IPS-18a (cell line): ENCODE measurements around the gene SLC31A1.

Experiments
- H3K27ac ChIP-seq: one replicate; pipeline ENCODE4 v1.5.1; 2013; ENCODE audit warnings: low read length
- H3K27me3 ChIP-seq: one replicate; pipeline ENCODE4 v1.6.1; 2013; ENCODE audit warnings: mild to moderate bottlenecking, low read length; ENCODE audit not compliant: control insufficient read depth, insufficient read depth
- H3K36me3 ChIP-seq: one replicate; pipeline ENCODE4 v1.6.1; 2013; ENCODE audit warnings: low read depth, low read length; ENCODE audit not compliant: control insufficient read depth
- H3K4me1 ChIP-seq: one replicate; pipeline ENCODE4 v1.6.1; 2013; ENCODE audit warnings: low read depth, low read length; ENCODE audit not compliant: control insufficient read depth
- H3K4me3 ChIP-seq: one replicate; pipeline ENCODE4 v1.5.1; 2013; ENCODE audit warnings: low read length
- H3K9ac ChIP-seq: one replicate; pipeline ENCODE4 v1.6.1; 2013; ENCODE audit warnings: mild to moderate bottlenecking, low read length, moderate library complexity
- H3K9me3 ChIP-seq: one replicate; pipeline ENCODE4 v1.6.1; 2013; ENCODE audit warnings: low read depth, low read length; ENCODE audit not compliant: control insufficient read depth

Gene SLC31A1

GRCh38 chr9:113296796-113297558 lies 75.6 kb downstream of the SLC31A1 start:
- H3K9me3 ChIP-seq = no peaks in the 10 kb centered on the region
- no peaks in the 10 kb centered on the region for H3K27me3 ChIP-seq
- no peak overlapping the region for H3K27ac ChIP-seq
- H3K4me3 ChIP-seq = no peak overlapping the region
- H3K9ac ChIP-seq = no peak overlapping the region
- H3K4me1 ChIP-seq = no peaks in the 10 kb centered on the region
- H3K36me3 ChIP-seq = peaks cover 19% of the 10 kb centered on the region

DNA sequence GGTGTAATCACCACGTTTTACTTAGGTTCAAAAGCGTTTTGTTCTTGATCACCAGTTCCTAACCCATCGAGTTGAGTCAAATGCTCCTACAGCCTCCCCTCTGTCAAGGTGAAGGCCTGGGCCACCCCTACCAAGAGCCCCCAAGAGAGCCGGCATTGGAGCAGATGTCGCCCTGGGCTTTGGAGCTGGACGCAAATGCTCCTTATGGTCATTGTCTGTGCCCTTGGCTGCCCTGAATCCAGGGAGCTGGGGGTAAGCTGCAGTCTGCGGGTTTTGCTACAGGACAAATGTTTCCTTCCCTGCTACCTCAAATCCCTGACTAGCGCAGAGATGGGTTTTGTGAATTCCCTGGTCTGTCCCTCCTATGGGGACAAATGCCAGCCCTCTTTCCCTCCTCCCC lies 77.0 kb downstream of the SLC31A1 start:
- Histone ChIP-seq H3K4me1 (no peaks in the 10 kb centered on the region), H3K27ac (no peak overlapping the region), H3K9me3 (no peaks in the 10 kb centered on the region), H3K9ac (no peak overlapping the region), H3K36me3 (peaks cover 5% of the 10 kb centered on the region), H3K4me3 (no peak overlapping the region), H3K27me3 (no peaks in the 10 kb centered on the region)

DNA sequence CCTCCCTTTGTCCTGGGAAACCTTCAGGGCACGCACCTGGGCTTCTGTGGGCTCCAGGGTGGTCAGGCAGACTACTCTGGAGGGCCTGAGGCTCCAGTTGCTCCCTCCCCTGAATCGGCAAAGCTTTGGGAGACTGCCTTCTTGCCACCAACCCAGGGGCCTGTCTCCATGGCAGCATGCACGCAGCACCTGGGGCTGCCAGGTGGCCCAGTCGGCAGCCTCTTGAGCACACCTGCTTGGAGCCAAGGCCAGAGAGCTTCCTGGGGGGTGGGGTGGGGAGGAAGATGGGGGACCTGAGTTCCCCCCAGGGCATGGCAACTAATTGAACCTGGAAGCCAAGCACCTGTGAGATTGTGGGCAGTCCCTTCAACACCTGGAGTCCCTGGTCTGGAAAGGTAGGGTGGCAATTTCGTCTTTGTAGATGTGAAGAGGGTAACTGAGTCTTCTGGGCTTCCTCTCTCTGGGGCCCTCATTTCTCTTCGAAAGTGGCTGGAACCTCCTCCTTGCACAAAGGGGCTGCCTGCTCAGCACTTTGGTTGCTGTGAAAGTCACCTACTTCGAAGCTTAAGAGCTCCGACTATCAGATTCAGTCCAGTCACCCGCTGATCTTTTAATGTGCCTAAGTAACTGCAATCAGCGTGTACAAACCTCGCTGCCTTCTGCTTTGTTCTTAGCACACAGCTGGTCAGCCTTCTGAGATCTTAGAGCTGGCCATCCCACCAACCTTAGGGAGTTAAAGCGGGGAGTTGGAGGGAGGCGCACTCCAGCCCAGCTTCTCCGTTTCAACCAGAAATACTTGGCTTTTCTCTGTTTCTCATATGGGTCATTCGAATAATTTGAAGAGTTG lies 77.8 kb downstream of the SLC31A1 start:
- no peaks in the 10 kb centered on the region for H3K9me3 ChIP-seq
- no peak overlapping the region for H3K9ac ChIP-seq
- no peak overlapping the region for H3K4me3 ChIP-seq
- H3K27ac ChIP-seq = no peak overlapping the region
- no peaks in the 10 kb centered on the region for H3K27me3 ChIP-seq
- no peaks in the 10 kb centered on the region for H3K4me1 ChIP-seq
- no peaks in the 10 kb centered on the region for H3K36me3 ChIP-seq

DNA sequence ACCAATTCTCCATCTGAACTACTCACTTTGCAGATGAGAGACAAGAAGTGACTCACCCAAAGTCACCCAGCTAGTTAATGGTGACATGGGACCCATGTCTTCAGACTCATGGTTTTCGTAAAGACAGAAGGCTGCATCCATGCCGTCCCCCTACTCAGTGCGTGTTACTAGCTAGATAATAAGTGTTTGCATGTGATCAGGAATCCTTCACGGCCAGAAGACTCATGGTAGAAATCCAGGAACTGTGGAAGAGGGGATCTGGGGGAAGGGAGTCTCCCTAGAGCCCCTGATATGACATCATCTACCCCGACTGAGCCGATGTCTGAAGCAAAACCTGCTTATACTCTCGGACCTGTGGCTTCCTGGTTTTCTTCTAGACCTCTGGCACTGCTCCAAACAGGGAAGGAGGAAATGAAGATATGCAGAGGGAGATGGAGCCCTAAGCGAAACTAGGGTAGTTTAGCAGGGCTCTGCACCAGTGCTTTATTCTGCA lies 78.5 kb downstream of the SLC31A1 start:
- no peak overlapping the region for H3K4me3 ChIP-seq
- no peak overlapping the region for H3K9ac ChIP-seq

DNA sequence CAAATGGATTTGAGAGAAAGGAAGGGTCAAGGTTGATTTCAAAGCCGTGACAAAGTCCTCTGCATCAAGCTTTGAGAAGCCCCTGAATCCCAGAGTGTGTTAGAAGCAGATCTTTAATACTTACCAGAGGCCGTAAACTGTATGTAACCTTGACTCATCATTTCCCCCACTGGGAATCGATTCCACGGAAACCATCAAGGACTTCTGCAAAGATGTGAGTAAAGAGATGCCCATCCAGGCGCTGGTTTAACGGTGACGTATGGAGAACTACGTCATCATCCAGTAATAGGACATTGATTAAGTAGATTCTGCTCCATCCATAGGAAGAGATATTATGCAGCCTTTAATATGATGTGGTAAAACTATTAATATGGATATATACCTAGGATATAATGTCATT lies 80.2 kb downstream of the SLC31A1 start:
- Histone ChIP-seq H3K36me3 (no peaks in the 10 kb centered on the region), H3K27ac (no peak overlapping the region), H3K4me3 (no peak overlapping the region), H3K4me1 (no peaks in the 10 kb centered on the region), H3K27me3 (no peaks in the 10 kb centered on the region), H3K9me3 (no peaks in the 10 kb centered on the region), H3K9ac (no peak overlapping the region)

More for the DNA sequence above, 78.5 kb downstream of the SLC31A1 start:
- Histone ChIP-seq H3K9me3 (no peaks in the 10 kb centered on the region), H3K4me1 (no peaks in the 10 kb centered on the region), H3K27me3 (no peaks in the 10 kb centered on the region), H3K36me3 (no peaks in the 10 kb centered on the region), H3K27ac (no peak overlapping the region)

DNA sequence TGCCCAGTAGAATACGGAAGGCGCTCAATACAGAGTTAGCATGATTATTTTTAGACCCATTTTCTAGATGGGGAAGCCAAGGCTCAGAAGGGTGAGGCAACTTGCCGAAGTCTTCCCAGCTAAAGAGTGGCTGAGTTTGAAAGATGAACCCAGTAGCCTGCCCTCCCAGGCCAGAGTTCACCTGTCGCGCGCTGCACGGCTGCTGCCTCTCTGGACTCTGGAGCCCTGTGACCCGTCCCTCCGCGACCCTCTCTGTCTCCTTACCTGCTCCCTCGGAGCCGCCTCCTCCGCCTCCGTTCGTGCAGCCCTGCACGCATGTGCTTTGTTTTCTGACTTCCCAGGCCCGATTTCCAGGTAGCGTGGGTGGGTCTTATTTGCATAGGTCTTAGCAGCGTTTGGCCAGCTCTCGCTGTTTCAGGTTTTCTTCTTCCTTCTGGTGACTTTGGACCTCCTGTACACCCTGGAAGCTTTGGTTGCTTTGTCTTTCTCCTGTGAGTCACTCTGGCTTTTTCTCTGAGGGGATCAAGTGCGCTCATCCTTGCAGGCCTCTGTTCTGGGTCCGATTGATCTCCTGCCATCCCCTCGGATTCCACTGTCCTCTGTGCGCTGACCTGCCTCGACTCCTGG lies 81.6 kb downstream of the SLC31A1 start, which contains the start of gene RNF183:
Gene RNF183, minus strand, starts transcription at position 585 of the 627 bp plus-strand sequence. CDS start 5,192 bp downstream, outside the sequence.
- H3K27ac ChIP-seq = no peak within 1 kb of the TSS
- H3K9ac ChIP-seq = no peak within 1 kb of the TSS
- no peak within 1 kb of the TSS for H3K4me3 ChIP-seq

DNA sequence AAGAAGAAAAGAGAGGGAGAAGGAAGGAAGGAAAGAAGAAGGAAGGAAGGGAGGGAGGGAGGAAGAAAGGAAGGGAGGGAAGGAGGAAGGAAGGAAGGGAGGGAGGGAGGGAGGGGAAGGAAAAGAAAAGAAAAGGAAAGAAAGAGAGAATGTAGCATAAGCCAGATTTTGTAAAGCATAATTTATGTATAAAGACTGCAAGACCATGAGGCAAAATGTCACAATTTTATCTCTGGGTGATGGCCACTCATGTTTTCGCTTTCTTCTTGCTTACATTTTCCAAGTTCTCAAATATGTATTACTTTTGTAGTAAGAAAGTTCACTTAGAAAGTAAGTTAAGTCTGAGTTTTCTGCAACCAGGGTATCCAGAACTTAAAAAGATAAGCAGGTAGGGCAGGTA lies 85.2 kb downstream of the SLC31A1 start:
- H3K9ac ChIP-seq = no peak overlapping the region
- H3K36me3 ChIP-seq = no peaks in the 10 kb centered on the region
- H3K9me3 ChIP-seq = no peaks in the 10 kb centered on the region
- H3K4me3 ChIP-seq = no peak overlapping the region
- no peak overlapping the region for H3K27ac ChIP-seq
- no peaks in the 10 kb centered on the region for H3K4me1 ChIP-seq
- no peaks in the 10 kb centered on the region for H3K27me3 ChIP-seq

More for the DNA sequence above, 81.6 kb downstream of the SLC31A1 start, which contains the start of gene RNF183:
- no peaks in the 10 kb centered on the region for H3K9me3 ChIP-seq
- H3K4me1 ChIP-seq = no peaks in the 10 kb centered on the region
- no peaks in the 10 kb centered on the region for H3K27me3 ChIP-seq
- H3K36me3 ChIP-seq = no peaks in the 10 kb centered on the region

DNA sequence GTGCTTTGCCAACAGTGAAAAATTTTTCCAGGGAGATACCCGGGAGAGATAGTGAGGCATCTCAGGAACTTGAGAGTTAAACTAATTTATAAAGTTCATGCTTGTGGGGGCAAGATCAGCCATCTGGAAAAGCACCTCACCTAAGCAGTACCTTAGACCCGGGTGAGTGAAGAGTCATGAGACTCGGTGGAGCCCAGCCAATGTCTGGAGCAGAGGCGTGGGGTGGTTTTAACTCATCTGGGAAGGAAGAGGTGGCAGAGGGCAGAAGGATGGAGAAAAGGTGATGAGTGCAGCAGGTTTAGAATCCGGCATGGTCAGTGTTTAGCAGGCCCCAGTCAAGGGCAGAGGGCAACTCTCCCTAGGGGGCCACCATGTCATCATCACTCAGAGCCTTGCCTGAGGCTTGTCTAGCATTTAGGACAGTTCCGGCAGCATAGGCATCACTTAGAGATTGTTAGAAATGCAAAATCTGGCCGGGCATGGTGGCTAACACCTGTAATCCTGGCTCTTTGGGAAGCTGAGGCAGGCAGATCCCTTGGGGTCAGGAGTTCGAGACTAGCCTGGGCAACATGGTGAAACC lies 86.1 kb downstream of the SLC31A1 start:
- H3K4me3 ChIP-seq = no peak overlapping the region
- no peaks in the 10 kb centered on the region for H3K36me3 ChIP-seq
- H3K9ac ChIP-seq = no peak overlapping the region
- H3K4me1 ChIP-seq = no peaks in the 10 kb centered on the region
- H3K27ac ChIP-seq = no peak overlapping the region
- H3K27me3 ChIP-seq = no peaks in the 10 kb centered on the region
- no peaks in the 10 kb centered on the region for H3K9me3 ChIP-seq

- H3K4me3 ChIP-seq = no peak overlapping the region
- no peaks in the 10 kb centered on the region for H3K27me3 ChIP-seq
- no peak overlapping the region for H3K27ac ChIP-seq
These were observed 88.0 kb downstream of the SLC31A1 start for GRCh38 chr9:113309204-113309813.

DNA sequence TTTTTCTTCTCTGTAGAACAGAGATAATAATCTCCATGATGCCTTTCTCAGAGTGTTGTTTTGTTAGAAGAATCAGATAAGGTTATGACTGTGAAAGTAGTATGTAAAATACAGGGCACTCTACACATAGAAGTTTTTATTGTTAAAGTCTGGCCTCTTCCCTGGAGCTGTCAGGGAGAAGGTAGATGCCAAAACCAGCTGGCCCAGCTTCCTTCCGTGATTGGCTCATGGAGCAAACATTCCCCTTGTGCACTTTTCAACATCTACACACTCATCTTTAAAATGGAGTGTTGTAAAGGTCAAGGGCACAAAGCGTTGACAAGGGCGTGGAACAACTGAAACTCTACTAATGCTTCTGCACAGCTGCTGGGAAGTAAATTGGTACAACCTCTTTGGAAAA lies 89.2 kb downstream of the SLC31A1 start:
- Histone ChIP-seq H3K9ac (no peak overlapping the region), H3K9me3 (no peaks in the 10 kb centered on the region), H3K36me3 (no peaks in the 10 kb centered on the region), H3K4me3 (no peak overlapping the region), H3K27ac (no peak overlapping the region), H3K4me1 (no peaks in the 10 kb centered on the region), H3K27me3 (no peaks in the 10 kb centered on the region)

More at GRCh38 chr9:113309204-113309813, 88.0 kb downstream of the SLC31A1 start:
- Histone ChIP-seq H3K36me3 (no peaks in the 10 kb centered on the region), H3K9ac (no peak overlapping the region), H3K4me1 (no peaks in the 10 kb centered on the region), H3K9me3 (no peaks in the 10 kb centered on the region)

- Histone ChIP-seq H3K27ac (no peak overlapping the region), H3K4me1 (no peaks in the 10 kb centered on the region), H3K36me3 (no peaks in the 10 kb centered on the region), H3K9ac (no peak overlapping the region), H3K4me3 (no peak overlapping the region), H3K9me3 (no peaks in the 10 kb centered on the region), H3K27me3 (no peaks in the 10 kb centered on the region)
These were observed 90.6 kb downstream of the SLC31A1 start for GRCh38 chr9:113311961-113312360.
